ENCODE results near the gene TMED9.

TMED9 gene

GRCh38 chr5:177546258-177546741 lies 45.7 kb upstream of the TMED9 start:
- no peak for TF ChIP-seq CTCF (IDR thresholded peaks at IDR 0.05; ENCODE audit: low read length)
- no peak for TF ChIP-seq EZH2 (IDR thresholded peaks at IDR 0.05; ENCODE audit: borderline replicate concordance, low read length)
- H3K27ac ChIP-seq (ENCODE audit: low read depth, low read length, poor library complexity, severe bottlenecking) = no peak overlapping the region
- H3K36me3 ChIP-seq (ENCODE audit: insufficient read depth, low read length) = peaks cover 40% of the 10 kb centered on the region

GRCh38 chr5:177547736-177548135 lies 44.3 kb upstream of the TMED9 start:
- no peak overlapping the region for H3K9ac ChIP-seq (ENCODE audit: low read length)
- no peaks in the 10 kb centered on the region for H3K9me3 ChIP-seq (ENCODE audit: low read length)
- H4K20me1 ChIP-seq (ENCODE audit: insufficient read depth, low read length) = no peaks in the 10 kb centered on the region
- H3K4me2 ChIP-seq (ENCODE audit: low read length) = no peak overlapping the region
- no peak overlapping the region for H3K27ac ChIP-seq (ENCODE audit: low read depth, low read length, poor library complexity, severe bottlenecking)
- no peaks in the 10 kb centered on the region for H3F3A ChIP-seq (ENCODE audit: insufficient read depth, low read length)
- H2AFZ ChIP-seq (ENCODE audit: low read length) = no peak overlapping the region
- H3K4me3 ChIP-seq (ENCODE audit: low read depth, low read length, poor library complexity, severe bottlenecking) = no peak overlapping the region
- H3K27me3 ChIP-seq (ENCODE audit: insufficient read depth, low read length) = no peaks in the 10 kb centered on the region
- H3K4me1 ChIP-seq (ENCODE audit: insufficient read depth, low read length, severe bottlenecking) = peaks cover 7% of the 10 kb centered on the region
- peaks cover 42% of the 10 kb centered on the region; the same call in 1 of the 2 replicates for H3K36me3 ChIP-seq (ENCODE audit: insufficient read depth, low read length)
- H3K79me2 ChIP-seq (ENCODE audit: insufficient read depth, low read length) = peaks cover 60% of the 10 kb centered on the region
- no peaks in the 10 kb centered on the region for H3K9me2 ChIP-seq (ENCODE audit: low read depth, low read length)
- TF ChIP-seq EZH2 (IDR thresholded peaks at IDR 0.05; ENCODE audit: borderline replicate concordance, low read length) (no peak), CTCF (IDR thresholded peaks at IDR 0.05; ENCODE audit: low read length) (no peak)

More at GRCh38 chr5:177546258-177546741, 45.7 kb upstream of the TMED9 start:
- Histone ChIP-seq H3K4me2 (ENCODE audit: low read length) (no peak overlapping the region), H2AFZ (ENCODE audit: low read length) (no peak overlapping the region), H3F3A (ENCODE audit: insufficient read depth, low read length) (no peaks in the 10 kb centered on the region), H4K20me1 (ENCODE audit: insufficient read depth, low read length) (no peaks in the 10 kb centered on the region), H3K9me3 (ENCODE audit: low read length) (no peaks in the 10 kb centered on the region), H3K9ac (ENCODE audit: low read length) (no peak overlapping the region), H3K79me2 (ENCODE audit: insufficient read depth, low read length) (peaks cover 58% of the 10 kb centered on the region), H3K27me3 (ENCODE audit: insufficient read depth, low read length) (no peaks in the 10 kb centered on the region), H3K9me2 (ENCODE audit: low read depth, low read length) (no peaks in the 10 kb centered on the region), H3K4me1 (ENCODE audit: insufficient read depth, low read length, severe bottlenecking) (no peaks in the 10 kb centered on the region), H3K4me3 (ENCODE audit: low read depth, low read length, poor library complexity, severe bottlenecking) (no peak overlapping the region)

- H2AFZ ChIP-seq (ENCODE audit: low read length) = no peak overlapping the region
- no peaks in the 10 kb centered on the region for H4K20me1 ChIP-seq (ENCODE audit: insufficient read depth, low read length)
- peaks cover 62% of the 10 kb centered on the region for H3K79me2 ChIP-seq (ENCODE audit: insufficient read depth, low read length)
- H3K27ac ChIP-seq (ENCODE audit: low read depth, low read length, poor library complexity, severe bottlenecking) = no peak overlapping the region
- TF ChIP-seq EZH2 (IDR thresholded peaks at IDR 0.05; ENCODE audit: borderline replicate concordance, low read length) (no peak), CTCF (IDR thresholded peaks at IDR 0.05; ENCODE audit: low read length) (no peak)
- H3K9me2 ChIP-seq (ENCODE audit: low read depth, low read length) = no peaks in the 10 kb centered on the region
- H3K4me2 ChIP-seq (ENCODE audit: low read length) = no peak overlapping the region
- no peaks in the 10 kb centered on the region for H3K27me3 ChIP-seq (ENCODE audit: insufficient read depth, low read length)
- H3K9me3 ChIP-seq (ENCODE audit: low read length) = no peaks in the 10 kb centered on the region
- no peaks in the 10 kb centered on the region for H3F3A ChIP-seq (ENCODE audit: insufficient read depth, low read length)
- H3K4me3 ChIP-seq (ENCODE audit: low read depth, low read length, poor library complexity, severe bottlenecking) = no peak overlapping the region
- peaks cover 15% of the 10 kb centered on the region for H3K4me1 ChIP-seq (ENCODE audit: insufficient read depth, low read length, severe bottlenecking)
- H3K36me3 ChIP-seq (ENCODE audit: insufficient read depth, low read length) = peaks cover 38% of the 10 kb centered on the region; the same call in 1 of the 2 replicates
- H3K9ac ChIP-seq (ENCODE audit: low read length) = no peak overlapping the region
Measured at GRCh38 chr5:177548495-177548894, 43.5 kb upstream of the TMED9 start.
